ENCODE results near the gene MLH3. TPM values are rescaled to one million over a fixed set of nuclear protein-coding genes. Genes with fewer than 3 reads are reported as not detected.

Gene MLH3
- total RNA-seq, 2 donors from 2014 or later: 23.3 to 29.6 TPM

- H3K27me3 ChIP-seq (replicated peaks; ENCODE audit: insufficient read depth): no peaks in the 10 kb centered on the region
- intact Hi-C loops (cut with DNase I): no loop called here
Measured at GRCh38 chr14:74973003-74973653, 78.1 kb downstream of the MLH3 start.

GRCh38 chr14:74968811-74969210, 82.5 kb downstream of the MLH3 start:
- no peak overlapping the region for H3K27ac ChIP-seq
- H3K4me3 ChIP-seq: no peak overlapping the region
- DNase-seq (ENCODE audit: low spot score): no peak
- TF ChIP-seq POLR2AphosphoS5 (IDR thresholded peaks at IDR 0.05) (no peak), CTCF (IDR thresholded peaks at IDR 0.05) (no peak), POLR2A (IDR thresholded peaks at IDR 0.05) (no peak)
- no peaks in the 10 kb centered on the region for H3K4me1 ChIP-seq (replicated peaks)
- intact Hi-C loops (cut with DNase I): no loop called here
- no peaks in the 10 kb centered on the region for H3K27me3 ChIP-seq (replicated peaks; ENCODE audit: insufficient read depth)
- 43% methylated on average over 1 of the region's 1 CpG for WGBS
- H3K36me3 ChIP-seq: no peaks in the 10 kb centered on the region
- H3K9me3 ChIP-seq: no peaks in the 10 kb centered on the region

More at GRCh38 chr14:74973003-74973653, 78.1 kb downstream of the MLH3 start:
- WGBS: 77% methylated on average over 14 of the region's 15 CpGs
- TF ChIP-seq CTCF (IDR thresholded peaks at IDR 0.05): no peak
- no peak for TF ChIP-seq POLR2A (IDR thresholded peaks at IDR 0.05)
- H3K4me3 ChIP-seq: no peak overlapping the region
- no peaks in the 10 kb centered on the region for H3K36me3 ChIP-seq
- DNase-seq (ENCODE audit: low spot score): no peak
- no peaks in the 10 kb centered on the region for H3K9me3 ChIP-seq
- no peak overlapping the region for H3K27ac ChIP-seq
- H3K4me1 ChIP-seq (replicated peaks): no peaks in the 10 kb centered on the region

GRCh38 chr14:74965486-74966153, 85.6 kb downstream of the MLH3 start:
- Histone ChIP-seq H3K9me3 (no peaks in the 10 kb centered on the region), H3K4me1 (replicated peaks) (no peaks in the 10 kb centered on the region), H3K36me3 (no peaks in the 10 kb centered on the region), H3K27ac (no peak overlapping the region), H3K27me3 (replicated peaks; ENCODE audit: insufficient read depth) (no peaks in the 10 kb centered on the region), H3K4me3 (no peak overlapping the region)
- DNase-seq (ENCODE audit: low spot score): no peak
- TF ChIP-seq POLR2AphosphoS5 (IDR thresholded peaks at IDR 0.05): no peak
- no peak for TF ChIP-seq CTCF (IDR thresholded peaks at IDR 0.05)
- TF ChIP-seq POLR2A (IDR thresholded peaks at IDR 0.05): no peak
- WGBS: 79% methylated on average over 5 of the region's 5 CpGs
- intact Hi-C loops (cut with DNase I): no loop called here

DNA sequence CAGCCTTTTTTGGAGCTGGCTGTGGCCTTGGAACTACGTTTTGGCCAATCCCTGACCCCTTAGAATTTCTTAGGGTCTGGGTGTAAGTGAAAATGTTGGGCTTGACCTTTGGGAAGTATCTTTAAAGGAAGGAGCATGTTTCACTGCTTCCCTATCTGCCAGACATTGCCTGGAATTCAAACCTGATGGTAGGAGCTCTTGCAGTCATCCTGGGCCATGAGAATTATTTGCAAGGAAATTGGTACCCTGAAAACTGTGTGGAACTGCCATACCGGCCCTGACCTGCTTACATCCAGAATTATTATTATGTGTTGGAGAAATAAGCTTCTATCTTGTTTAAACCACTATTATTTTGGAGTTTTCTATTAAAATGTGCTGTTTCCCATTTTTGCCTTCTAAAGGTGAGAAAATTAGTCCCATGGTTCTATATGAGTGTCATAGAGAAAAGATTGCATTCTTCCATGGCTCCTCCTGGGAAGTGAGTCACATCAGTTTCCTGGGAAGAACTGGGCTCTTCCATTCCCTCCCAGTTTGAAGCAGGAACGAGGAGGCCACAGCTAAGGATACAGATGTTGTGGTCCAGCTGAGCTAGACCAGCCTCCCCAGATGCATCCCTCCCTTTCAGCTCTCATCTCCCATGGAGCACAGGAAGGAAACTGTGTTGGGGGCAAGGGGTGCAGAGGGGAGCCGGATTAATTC, 86.3 kb downstream of the MLH3 start:
- intact Hi-C loops (cut with DNase I): no loop called here
- H3K27ac ChIP-seq: no peak overlapping the region
- WGBS: 81% methylated on average over 4 of the region's 4 CpGs

More for the DNA sequence above, 86.3 kb downstream of the MLH3 start:
- no peak for DNase-seq (ENCODE audit: low spot score)
- Histone ChIP-seq H3K36me3 (no peaks in the 10 kb centered on the region), H3K4me1 (replicated peaks) (no peaks in the 10 kb centered on the region), H3K9me3 (no peaks in the 10 kb centered on the region), H3K4me3 (no peak overlapping the region), H3K27me3 (replicated peaks; ENCODE audit: insufficient read depth) (no peaks in the 10 kb centered on the region)
- TF ChIP-seq POLR2A (IDR thresholded peaks at IDR 0.05): no peak
- no peak for TF ChIP-seq CTCF (IDR thresholded peaks at IDR 0.05)
- TF ChIP-seq POLR2AphosphoS5 (IDR thresholded peaks at IDR 0.05): no peak

Small RNA genes lying within 50 kb of the gene (small RNA-seq; reads per million reads assigned to genes)
- gene RNU6-689P: 0 reads per million in 2 donors

Other genes starting within 250 kb of the MLH3 start
- not detected for gene PROX2, start 175.3 kb downstream of the MLH3 start, total RNA-seq
- gene DLST, start 169.6 kb downstream of the MLH3 start, total RNA-seq: 10 to 100 TPM; 44.9 to 93.0 TPM
- 10 to 100 TPM in 1 of 2 donors, 1 to 10 TPM in 1; 1.5 to 15.1 TPM for gene RPS6KL1, start 128.2 kb downstream of the MLH3 start, total RNA-seq
- gene PGF, start 95.9 kb downstream of the MLH3 start, total RNA-seq: 10 to 100 TPM in 1 of 2 donors, 1 to 10 TPM in 1; 7.9 to 16.2 TPM
- 10 to 100 TPM; 43.9 to 60.4 TPM for gene EIF2B2, start 48.5 kb downstream of the MLH3 start, total RNA-seq
- 10 to 100 TPM; 11.2 to 14.3 TPM for gene ACYP1, start 12.6 kb upstream of the MLH3 start, total RNA-seq
- gene ZC2HC1C, start 18.2 kb upstream of the MLH3 start, total RNA-seq: 10 to 100 TPM in 1 of 2 donors, 1 to 10 TPM in 1; 1.8 to 19.4 TPM
- gene NEK9, start 75.6 kb upstream of the MLH3 start, total RNA-seq: 10 to 100 TPM; 59.5 to 89.8 TPM
- 100 to 1,000 TPM; 320 to 397 TPM for gene TMED10, start 125.1 kb upstream of the MLH3 start, total RNA-seq
- gene FOS, start 227.4 kb upstream of the MLH3 start, total RNA-seq: 100 to 1,000 TPM in 1 of 2 donors, 10 to 100 TPM in 1; 73.9 to 127 TPM

Measured in prostate gland (tissue), 2 donors.